Tibial nerve (tissue), 4 donors: ENCODE measurements around the gene GSE1. TPM values are rescaled to one million over a fixed set of nuclear protein-coding genes. Genes with fewer than 3 reads are reported as not detected.

Experiments used
- DNase-seq, 2 donors: peaks; one replicate each; pipeline ENCODE4 v3.0.0-alpha.2; 2019; ENCODE audit warnings: low spot score in 2 of 2
- H3K27ac ChIP-seq, 4 donors: fragments of 200-600 bp; sonication (generic) in 3 of 4; one replicate each; pipeline ENCODE4 v1.5.1; 2017 to 2019; ENCODE audit warnings: mild to moderate bottlenecking in 1 of 4
- H3K27me3 ChIP-seq, 2 donors: fragments of 200-600 bp; sonication (generic) in 1 of 2; one replicate each; pipeline versions ENCODE4 v1.5.1 to v1.6.0; 2017 to 2019
- H3K36me3 ChIP-seq, 3 donors: fragments of 200-600 bp; sonication (generic); one replicate each; pipeline ENCODE4 v1.5.1; 2018 to 2019
- H3K4me1 ChIP-seq, 4 donors: fragments of 200-600 bp; sonication (generic) in 3 of 4; one replicate each; pipeline ENCODE4 v1.5.1; 2017 to 2019
- H3K4me3 ChIP-seq, 4 donors: fragments of 200-600 bp; sonication (generic) in 3 of 4; one replicate each; pipeline ENCODE4 v1.5.1; 2017 to 2019; ENCODE audit warnings: mild to moderate bottlenecking in 1 of 4, moderate library complexity in 1 of 4
- H3K9me3 ChIP-seq, 4 donors: fragments of 200-600 bp; sonication (generic) in 3 of 4; one replicate each; pipeline ENCODE4 v1.5.1; 2017 to 2019
- EP300 ChIP-seq, 2 donors: sonication (generic); formaldehyde crosslinking; IDR thresholded peaks; one replicate each; pipeline ENCODE4 v1.6.1; 2017; ENCODE audit warnings: antibody characterized with exemption in 2 of 2, mild to moderate bottlenecking in 1 of 2
- POLR2A ChIP-seq, 2 donors: fragments of 450-650 bp; IDR thresholded peaks; one replicate each; pipeline ENCODE4 v1.6.1; 2017; ENCODE audit warnings: antibody characterized with exemption in 2 of 2, mild to moderate bottlenecking in 2 of 2, moderate library complexity in 2 of 2
- WGBS, 2 donors: methylation state at CpG; one replicate each; pipeline ENCODE4 v1.1.5; 2018; 5-methylcytosine and 5-hydroxymethylcytosine counted together
- total RNA-seq, 4 donors: library from RNA; depleted of rRNA; stranded (reverse); fragments of >200 nt; gene quantifications; one replicate each; pipeline ENCODE4 v1.1.0, GENCODE V29; 2016
- TF ChIP-seq, protein P1 (sequence below), 5 experiments: fragments of 200-600 bp in 3 of 5; fragments of 450-650 bp in 2 of 5; sonication (generic) in 3 of 5; IDR thresholded peaks; one replicate each; pipeline ENCODE4 v1.5.1; 2016 to 2019; ENCODE audit warnings: antibody characterized with exemption in 5 of 5, mild to moderate bottlenecking in 3 of 5, moderate library complexity in 2 of 5

Gene GSE1
- total RNA-seq, 4 donors from 2014 or later: 65.1 to 147 (median 83.5) TPM

GRCh38 chr16:85619101-85619891 is 6.2 kb downstream of the GSE1 start:
- WGBS, 2 donors: 88 to 90% methylated on average over 28 of the region's 28 CpGs
- no peak overlapping the region for H3K27ac ChIP-seq
- H3K27me3 ChIP-seq: no peaks in the 10 kb centered on the region
- TF ChIP-seq POLR2A (IDR thresholded peaks at IDR 0.05) (no peak), EP300 (IDR thresholded peaks at IDR 0.05) (no peak)
- TF ChIP-seq, protein P1, sequence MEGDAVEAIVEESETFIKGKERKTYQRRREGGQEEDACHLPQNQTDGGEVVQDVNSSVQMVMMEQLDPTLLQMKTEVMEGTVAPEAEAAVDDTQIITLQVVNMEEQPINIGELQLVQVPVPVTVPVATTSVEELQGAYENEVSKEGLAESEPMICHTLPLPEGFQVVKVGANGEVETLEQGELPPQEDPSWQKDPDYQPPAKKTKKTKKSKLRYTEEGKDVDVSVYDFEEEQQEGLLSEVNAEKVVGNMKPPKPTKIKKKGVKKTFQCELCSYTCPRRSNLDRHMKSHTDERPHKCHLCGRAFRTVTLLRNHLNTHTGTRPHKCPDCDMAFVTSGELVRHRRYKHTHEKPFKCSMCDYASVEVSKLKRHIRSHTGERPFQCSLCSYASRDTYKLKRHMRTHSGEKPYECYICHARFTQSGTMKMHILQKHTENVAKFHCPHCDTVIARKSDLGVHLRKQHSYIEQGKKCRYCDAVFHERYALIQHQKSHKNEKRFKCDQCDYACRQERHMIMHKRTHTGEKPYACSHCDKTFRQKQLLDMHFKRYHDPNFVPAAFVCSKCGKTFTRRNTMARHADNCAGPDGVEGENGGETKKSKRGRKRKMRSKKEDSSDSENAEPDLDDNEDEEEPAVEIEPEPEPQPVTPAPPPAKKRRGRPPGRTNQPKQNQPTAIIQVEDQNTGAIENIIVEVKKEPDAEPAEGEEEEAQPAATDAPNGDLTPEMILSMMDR (IDR thresholded peaks at IDR 0.05): no peak
- H3K9me3 ChIP-seq: no peaks in the 10 kb centered on the region
- peaks cover 0 to 18% (median 0%) of the 10 kb centered on the region in 3 donors for H3K36me3 ChIP-seq
- H3K4me3 ChIP-seq: no peak overlapping the region
- peaks cover 0 to 24% (median 21%) of the 10 kb centered on the region in 4 donors for H3K4me1 ChIP-seq
- no peak for DNase-seq

DNA sequence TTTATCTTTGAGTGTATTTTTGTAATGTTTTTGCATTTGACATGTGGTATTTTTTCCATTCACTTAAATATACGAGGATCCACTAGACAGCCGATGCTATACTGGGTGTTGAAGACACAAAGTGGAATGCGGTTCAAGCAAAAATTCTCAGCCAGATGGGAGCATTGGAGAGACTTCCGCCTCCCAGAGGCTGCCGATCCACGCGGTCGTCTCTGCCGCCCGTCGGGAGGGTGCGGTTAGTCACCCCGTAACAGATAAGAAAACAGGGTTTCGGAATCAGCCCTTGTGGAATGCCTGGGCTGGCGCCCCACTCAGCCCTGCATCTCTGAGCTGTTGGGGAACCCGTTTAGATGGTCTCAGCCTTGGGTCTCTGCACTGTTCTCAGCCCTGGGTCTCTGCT is 7.3 kb downstream of the GSE1 start:
- no peak overlapping the region for H3K4me3 ChIP-seq
- peaks cover 0 to 27% (median 0%) of the 10 kb centered on the region in 3 donors for H3K36me3 ChIP-seq
- H3K27me3 ChIP-seq: no peaks in the 10 kb centered on the region
- 95 to 97% methylated on average over 16 of the region's 16 CpGs for WGBS, 2 donors
- DNase-seq: no peak
- no peak for TF ChIP-seq EP300 (IDR thresholded peaks at IDR 0.05)
- peaks cover 0 to 18% (median 10%) of the 10 kb centered on the region in 4 donors for H3K4me1 ChIP-seq
- no peaks in the 10 kb centered on the region for H3K9me3 ChIP-seq
- H3K27ac ChIP-seq: no peak overlapping the region

- TF ChIP-seq POLR2A (IDR thresholded peaks at IDR 0.05): no peak
- TF ChIP-seq, protein P1 (IDR thresholded peaks at IDR 0.05): no peak
- TF ChIP-seq EP300 (IDR thresholded peaks at IDR 0.05): no peak
- Histone ChIP-seq H3K9me3 (no peaks in the 10 kb centered on the region), H3K4me3 (no peak overlapping the region), H3K27me3 (no peaks in the 10 kb centered on the region), H3K36me3 (peaks cover 0 to 28% (median 0%) of the 10 kb centered on the region in 3 donors), H3K27ac (no peak overlapping the region), H3K4me1 (peaks cover 0 to 20% (median 4%) of the 10 kb centered on the region in 4 donors)
- WGBS, 2 donors: 87 to 89% methylated on average over 13 of the region's 13 CpGs
- no peak for DNase-seq
Measured at GRCh38 chr16:85621698-85622428, 8.7 kb downstream of the GSE1 start.

GRCh38 chr16:85622683-85623082 is 9.6 kb downstream of the GSE1 start:
- Histone ChIP-seq H3K4me3 (no peak overlapping the region), H3K4me1 (peaks cover 0 to 20% (median 4%) of the 10 kb centered on the region in 4 donors), H3K9me3 (no peaks in the 10 kb centered on the region), H3K27ac (no peak overlapping the region), H3K27me3 (no peaks in the 10 kb centered on the region), H3K36me3 (peaks cover 0 to 28% (median 0%) of the 10 kb centered on the region in 3 donors)
- 70 to 79% methylated on average over 6 of the region's 6 CpGs for WGBS, 2 donors
- TF ChIP-seq POLR2A (IDR thresholded peaks at IDR 0.05) (no peak), EP300 (IDR thresholded peaks at IDR 0.05) (no peak)
- TF ChIP-seq, protein P1 (IDR thresholded peaks at IDR 0.05): no peak
- no peak for DNase-seq

DNA sequence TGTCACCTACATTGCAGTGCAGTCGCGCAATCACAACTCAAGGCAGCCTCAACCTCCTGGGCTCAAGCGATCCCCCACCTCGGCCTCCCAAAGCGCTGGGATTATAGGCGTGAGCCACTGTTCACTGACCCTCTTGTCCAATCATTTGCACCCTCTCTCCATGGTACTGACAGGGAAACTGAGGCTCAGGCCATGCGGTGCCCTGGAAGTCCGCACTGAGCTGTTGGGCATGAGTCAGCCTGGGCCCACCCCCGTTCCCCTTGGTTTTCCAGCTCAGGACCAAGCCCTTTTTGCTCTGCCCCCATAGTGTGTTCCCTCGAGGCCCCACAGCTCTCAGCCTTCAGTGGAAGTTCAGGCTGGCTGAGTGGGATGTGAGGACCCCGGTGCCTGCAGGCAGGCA is 10.1 kb downstream of the GSE1 start:
- 84 to 89% methylated on average over 11 of the region's 11 CpGs for WGBS, 2 donors
- TF ChIP-seq EP300 (IDR thresholded peaks at IDR 0.05) (no peak), POLR2A (IDR thresholded peaks at IDR 0.05) (no peak)
- TF ChIP-seq, protein P1 (IDR thresholded peaks at IDR 0.05): no peak

More for the DNA sequence above, 10.1 kb downstream of the GSE1 start:
- Histone ChIP-seq H3K4me1 (peaks cover 0 to 20% (median 4%) of the 10 kb centered on the region in 4 donors), H3K36me3 (peaks cover 0 to 28% (median 0%) of the 10 kb centered on the region in 3 donors), H3K27ac (no peak overlapping the region), H3K27me3 (no peaks in the 10 kb centered on the region), H3K4me3 (no peak overlapping the region), H3K9me3 (no peaks in the 10 kb centered on the region)
- DNase-seq: no peak
